Omental fat pad (tissue), 4 donors: ENCODE results near the gene SH3D19. TPM values are rescaled to one million over a fixed set of nuclear protein-coding genes. Genes with fewer than 3 reads are reported as not detected.
"Not testable (repeated sequence)": the region's sequence is repeated elsewhere in the genome, so short reads cannot be mapped to it uniquely, and the experiment has no call there.

ENCODE experiments used
- ATAC-seq: fragments of 150-250 bp; one replicate; pipeline ENCODE4 v1.9.1; 2016; ENCODE audit warnings: mild to moderate bottlenecking, moderate library complexity; ENCODE audit not compliant: low FRiP score
- DNase-seq: peaks from one replicate; pipeline ENCODE4 v3.0.0-alpha.2; 2019; ENCODE audit warnings: low spot score
- CTCF ChIP-seq, 3 donors: fragments of 450-650 bp; IDR thresholded peaks; one replicate each; pipeline ENCODE4 v1.5.1; 2016 to 2017; ENCODE audit warnings: antibody characterized with exemption in 3 of 3, mild to moderate bottlenecking in 3 of 3, moderate library complexity in 2 of 3
- small RNA-seq: library from RNA; depleted of rRNA; stranded (forward); fragments of <200 nt; gene quantifications from one replicate; pipeline ENCODE3, GENCODE V24; 2016
- total RNA-seq, 4 donors: library from RNA; depleted of rRNA; stranded (reverse); fragments of >200 nt; gene quantifications; one replicate each; pipeline ENCODE4 v1.1.0, GENCODE V29; 2016

Gene SH3D19
- total RNA-seq, 4 donors from 2014 or later = 161 to 226 (median 191) TPM

GRCh38 chr4:151094290-151094751 is 231.1 kb downstream of the SH3D19 start:
- no peak for DNase-seq
- TF ChIP-seq CTCF (IDR thresholded peaks at IDR 0.05) = no peak
- no peak for ATAC-seq

GRCh38 chr4:151093203-151093602 is 232.2 kb downstream of the SH3D19 start:
- ATAC-seq (no peak), DNase-seq (no peak)
- no peak for TF ChIP-seq CTCF (IDR thresholded peaks at IDR 0.05)

GRCh38 chr4:151092488-151092887 is 232.9 kb downstream of the SH3D19 start:
- DNase-seq = no peak
- TF ChIP-seq CTCF (IDR thresholded peaks at IDR 0.05) = no peak
- ATAC-seq = no peak

GRCh38 chr4:151091047-151091446 is 234.4 kb downstream of the SH3D19 start:
- ATAC-seq = no peak
- no peak for DNase-seq
- TF ChIP-seq CTCF (IDR thresholded peaks at IDR 0.05) = no peak

- ATAC-seq (no peak), DNase-seq (no peak)
- no peak for TF ChIP-seq CTCF (IDR thresholded peaks at IDR 0.05)
These were observed 237.9 kb downstream of the SH3D19 start for GRCh38 chr4:151087467-151087866.

- not testable (repeated sequence) for ATAC-seq, DNase-seq
These were observed 247.4 kb downstream of the SH3D19 start for GRCh38 chr4:151077978-151078377.

GRCh38 chr4:151074416-151074916 is 250.9 kb downstream of the SH3D19 start:
- no peak for ATAC-seq

More at GRCh38 chr4:151074416-151074916, 250.9 kb downstream of the SH3D19 start:
- no peak for TF ChIP-seq CTCF (IDR thresholded peaks at IDR 0.05)
- no peak for DNase-seq

Small RNA genes lying within 50 kb of the gene (small RNA-seq; reads per million reads assigned to genes)
- gene AC104819.2 = not detected
- gene RNU6-1282P = not detected
- not detected for gene SNORD73A
- 0.52 reads per million for gene SNORD73B

Other genes starting within 250 kb of the SH3D19 start
- gene RPS3A, start 226.0 kb downstream of the SH3D19 start, total RNA-seq = 1,000 to 10,000 TPM; 2,495 to 3,475 (median 3,045) TPM
- gene PRSS48, start 48.4 kb downstream of the SH3D19 start, total RNA-seq = not detected
- gene FHIP1A, start 83.6 kb upstream of the SH3D19 start, total RNA-seq = 10 to 100 TPM in 1 of 4 donors, 1 to 10 TPM in 2, under 1 TPM in 1; 0.32 to 29.1 (median 6.2) TPM